HepG2 (cell line): ENCODE data around the gene ATP6V0A1. TPM values are rescaled to one million over a fixed set of nuclear protein-coding genes. Genes with fewer than 3 reads are reported as not detected.

ENCODE experiments used
- GABPA ChIP-seq, 2 experiments: IDR thresholded peaks; 2 replicates each; pipeline ENCODE4 v1.6.1; 2011 to 2016; ENCODE audit warnings: low read depth in 2 of 2, low read length in 1 of 2, missing biosample characterization in 1 of 2, missing genetic modification characterization in 1 of 2
- HNF1B ChIP-seq: sonication (generic); formaldehyde crosslinking; IDR thresholded peaks from 2 replicates; pipeline ENCODE4 v1.5.1; 2020; ENCODE audit warnings: mild to moderate bottlenecking, moderate library complexity, missing genetic modification reagents
- JDP2 ChIP-seq: sonication (generic); formaldehyde crosslinking; IDR thresholded peaks from 2 replicates; pipeline ENCODE4 v1.8.1; 2022; ENCODE audit warnings: missing genetic modification reagents, borderline replicate concordance
- KLF12 ChIP-seq: sonication (generic); formaldehyde crosslinking; IDR thresholded peaks from 2 replicates; pipeline ENCODE4 v1.4.0; 2020; ENCODE audit warnings: missing genetic modification reagents, borderline replicate concordance
- KLF13 ChIP-seq: sonication (generic); formaldehyde crosslinking; IDR thresholded peaks from 2 replicates; pipeline ENCODE4 v1.4.0; 2020; ENCODE audit warnings: mild to moderate bottlenecking, missing genetic modification reagents
- NFYC ChIP-seq: IDR thresholded peaks from 2 replicates; pipeline ENCODE4 v1.6.1; 2016; ENCODE audit warnings: missing genetic modification reagents, missing compliant biosample characterization
- SMYD3 ChIP-seq: sonication (generic); formaldehyde crosslinking; IDR thresholded peaks from 2 replicates; pipeline ENCODE4 v1.8.1; 2023; ENCODE audit warnings: mild to moderate bottlenecking, missing genetic modification reagents
- SPEN ChIP-seq: sonication (generic); formaldehyde crosslinking; IDR thresholded peaks from 2 replicates; pipeline ENCODE4 v1.5.1; 2020; ENCODE audit warnings: low read depth, mild to moderate bottlenecking, missing genetic modification reagents
- SRY ChIP-seq: sonication (generic); formaldehyde crosslinking; IDR thresholded peaks from 2 replicates; pipeline ENCODE4 v1.8.0; 2022; ENCODE audit warnings: mild to moderate bottlenecking, missing genetic modification reagents
- ZBTB44 ChIP-seq: sonication (generic); formaldehyde crosslinking; IDR thresholded peaks from 2 replicates; pipeline ENCODE4 v1.4.0; 2020; ENCODE audit warnings: missing genetic modification reagents
- ZNF136 ChIP-seq: sonication (generic); formaldehyde crosslinking; IDR thresholded peaks from 2 replicates; pipeline ENCODE4 v1.8.1; 2022; ENCODE audit warnings: low read depth, mild to moderate bottlenecking, moderate library complexity, missing genetic modification reagents
- ZNF350 ChIP-seq: sonication (generic); formaldehyde crosslinking; IDR thresholded peaks from 2 replicates; pipeline ENCODE4 v1.4.0; 2020; ENCODE audit warnings: mild to moderate bottlenecking, low read depth, missing genetic modification reagents, borderline replicate concordance
- ZNF362 ChIP-seq: sonication (generic); formaldehyde crosslinking; IDR thresholded peaks from 2 replicates; pipeline ENCODE4 v1.4.0; 2020; ENCODE audit warnings: missing genetic modification reagents, mild to moderate bottlenecking, borderline replicate concordance
- ZNF382 ChIP-seq: sonication (generic); formaldehyde crosslinking; IDR thresholded peaks from 2 replicates; pipeline ENCODE4 v1.5.0; 2020; ENCODE audit warnings: missing genetic modification reagents, mild to moderate bottlenecking, borderline replicate concordance
- ZNF660 ChIP-seq: sonication (generic); formaldehyde crosslinking; IDR thresholded peaks from 2 replicates; pipeline ENCODE4 v1.5.1; 2020; ENCODE audit warnings: mild to moderate bottlenecking, low read depth, missing genetic modification reagents, borderline replicate concordance
- ZNF770 ChIP-seq: sonication (generic); formaldehyde crosslinking; IDR thresholded peaks from 2 replicates; pipeline ENCODE4 v1.5.0; 2020; ENCODE audit warnings: mild to moderate bottlenecking, missing genetic modification reagents
- polyA plus RNA-seq, 8 experiments: library from polyadenylated mRNA; depleted of rRNA in 3 of 8; stranded (reverse) in 7 of 8; unstranded in 1 of 8; fragments of >200 nt; fragmentation: Illumina TruSeq in 4 of 8; extraction: Trizol in 4 of 8; gene quantifications; 2 replicates each; pipeline versions ENCODE4 v1.2.1 to v1.2.3, GENCODE V29; 2011 to 2016; ENCODE audit warnings: low read depth in 4 of 8, missing spikeins in 1 of 8, mixed read lengths in 1 of 8; ENCODE audit not compliant: insufficient read depth in 1 of 8
- total RNA-seq, 5 experiments: library from RNA; depleted of rRNA; stranded (reverse); fragments of >200 nt; fragmentation: Illumina TruSeq; extraction: Trizol; gene quantifications; 2 replicates each; pipeline ENCODE4 v1.2.3, GENCODE V29; 2016; ENCODE audit warnings: low read depth in 1 of 5
- TF ChIP-seq, protein P1 (sequence below): sonication (generic); formaldehyde crosslinking; IDR thresholded peaks from 2 replicates; pipeline ENCODE4 v1.4.0; 2020; ENCODE audit warnings: mild to moderate bottlenecking, missing genetic modification reagents
- TF ChIP-seq, protein P2 (sequence below): sonication (generic); formaldehyde crosslinking; IDR thresholded peaks from 2 replicates; pipeline ENCODE4 v1.5.1; 2020; ENCODE audit warnings: mild to moderate bottlenecking, missing genetic modification reagents, borderline replicate concordance

ATP6V0A1 gene
- total and polyA plus RNA-seq, 2 of the 13 experiments (the other 11 are each of a cell fraction or from before 2014, with no cell fraction given) = 27.9 to 54.1 TPM

GRCh38 chr17:42530952-42531454, 72.3 kb downstream of the ATP6V0A1 start (continued):
- TF ChIP-seq NFYC (CRISPR knock-in tag) = peak; percentile 39; the same call in 1 of the 2 replicates
- TF ChIP-seq, protein P1, sequence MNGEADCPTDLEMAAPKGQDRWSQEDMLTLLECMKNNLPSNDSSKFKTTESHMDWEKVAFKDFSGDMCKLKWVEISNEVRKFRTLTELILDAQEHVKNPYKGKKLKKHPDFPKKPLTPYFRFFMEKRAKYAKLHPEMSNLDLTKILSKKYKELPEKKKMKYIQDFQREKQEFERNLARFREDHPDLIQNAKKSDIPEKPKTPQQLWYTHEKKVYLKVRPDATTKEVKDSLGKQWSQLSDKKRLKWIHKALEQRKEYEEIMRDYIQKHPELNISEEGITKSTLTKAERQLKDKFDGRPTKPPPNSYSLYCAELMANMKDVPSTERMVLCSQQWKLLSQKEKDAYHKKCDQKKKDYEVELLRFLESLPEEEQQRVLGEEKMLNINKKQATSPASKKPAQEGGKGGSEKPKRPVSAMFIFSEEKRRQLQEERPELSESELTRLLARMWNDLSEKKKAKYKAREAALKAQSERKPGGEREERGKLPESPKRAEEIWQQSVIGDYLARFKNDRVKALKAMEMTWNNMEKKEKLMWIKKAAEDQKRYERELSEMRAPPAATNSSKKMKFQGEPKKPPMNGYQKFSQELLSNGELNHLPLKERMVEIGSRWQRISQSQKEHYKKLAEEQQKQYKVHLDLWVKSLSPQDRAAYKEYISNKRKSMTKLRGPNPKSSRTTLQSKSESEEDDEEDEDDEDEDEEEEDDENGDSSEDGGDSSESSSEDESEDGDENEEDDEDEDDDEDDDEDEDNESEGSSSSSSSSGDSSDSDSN (CRISPR knock-in tag) = peak; percentile 60; the same call in 1 of the 2 replicates
- peak; percentile 65 for TF ChIP-seq SRY (CRISPR knock-in tag)
- TF ChIP-seq GABPA (IDR thresholded peaks at IDR 0.05; ENCODE audit: low read depth, low read length) = no peak
- TF ChIP-seq GABPA (CRISPR knock-in tag; IDR thresholded peaks at IDR 0.05; ENCODE audit: low read depth) = peak; percentile 61
- TF ChIP-seq ZNF136 (CRISPR knock-in tag) = peak; percentile 86
- peak; percentile 28; the same call in 1 of the 2 replicates for TF ChIP-seq SPEN
- no peak for TF ChIP-seq KLF12 (CRISPR knock-in tag)
- no peak for TF ChIP-seq JDP2
- TF ChIP-seq ZNF382 (CRISPR knock-in tag) = no peak
- TF ChIP-seq ZBTB44 = no peak
- TF ChIP-seq HNF1B (CRISPR knock-in tag) = peak; percentile 71
- TF ChIP-seq ZNF660 = no peak
- no peak for TF ChIP-seq SMYD3 (CRISPR knock-in tag)
- 0 out of 2 replicates have a peak, but pooled peaks have one; percentile 59 for TF ChIP-seq KLF13 (CRISPR knock-in tag)
- peak; percentile 99 for TF ChIP-seq ZNF770 (CRISPR knock-in tag)
- peak; percentile 95 for TF ChIP-seq ZNF362
- TF ChIP-seq, protein P2, sequence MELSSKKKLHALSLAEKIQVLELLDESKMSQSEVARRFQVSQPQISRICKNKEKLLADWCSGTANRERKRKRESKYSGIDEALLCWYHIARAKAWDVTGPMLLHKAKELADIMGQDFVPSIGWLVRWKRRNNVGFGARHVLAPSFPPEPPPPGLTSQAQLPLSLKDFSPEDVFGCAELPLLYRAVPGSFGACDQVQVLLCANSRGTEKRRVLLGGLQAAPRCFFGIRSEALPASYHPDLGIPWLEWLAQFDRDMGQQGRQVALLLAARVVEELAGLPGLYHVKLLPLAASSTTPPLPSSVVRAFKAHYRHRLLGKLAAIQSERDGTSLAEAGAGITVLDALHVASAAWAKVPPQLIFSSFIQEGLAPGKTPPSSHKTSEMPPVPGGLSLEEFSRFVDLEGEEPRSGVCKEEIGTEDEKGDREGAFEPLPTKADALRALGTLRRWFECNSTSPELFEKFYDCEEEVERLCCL = no peak
- peak; percentile 89 for TF ChIP-seq ZNF350 (CRISPR knock-in tag)
